Endothelial cell of umbilical vein (primary cell): ENCODE measurements around the gene P4HB.

Experiments used
- CTCF ChIP-seq, 2 donors: IDR thresholded peaks; 1 replicate in 1 of 2; 2 replicates in 1 of 2; pipeline ENCODE4 v1.5.1; 2011; ENCODE audit warnings: low read length in 2 of 2, mild to moderate bottlenecking in 2 of 2, moderate library complexity in 2 of 2, control low read depth in 1 of 2, inconsistent platforms in 1 of 2, low read depth in 1 of 2; ENCODE audit not compliant: insufficient read depth in 1 of 2; ENCODE audit errors: extremely low read depth in 1 of 2
- EZH2 ChIP-seq: IDR thresholded peaks from 2 replicates; pipeline ENCODE4 v1.6.1; 2012; ENCODE audit warnings: borderline replicate concordance, low read depth, mild to moderate bottlenecking, moderate library complexity, low read length, inconsistent platforms; ENCODE audit not compliant: severe bottlenecking
- GATA2 ChIP-seq: IDR thresholded peaks from 2 replicates; pipeline ENCODE4 v1.7.0; 2011; ENCODE audit warnings: low read depth, mild to moderate bottlenecking, moderate library complexity, mixed read lengths, low read length; ENCODE audit not compliant: insufficient read length, insufficient read depth
- JUN ChIP-seq: IDR thresholded peaks from 2 replicates; pipeline ENCODE4 v1.6.1; 2011; ENCODE audit warnings: borderline replicate concordance, low read depth; ENCODE audit not compliant: insufficient read length, insufficient read depth
- MAX ChIP-seq: IDR thresholded peaks from 2 replicates; pipeline ENCODE4 v1.6.1; 2011; ENCODE audit not compliant: insufficient read depth, insufficient read length
- POLR2A ChIP-seq: IDR thresholded peaks from 2 replicates; pipeline ENCODE4 v1.6.1; 2012; ENCODE audit warnings: low read depth, mild to moderate bottlenecking, control low read depth, low read length
- POLR2AphosphoS5 ChIP-seq: IDR thresholded peaks from 2 replicates; pipeline ENCODE4 v1.6.1; 2012; ENCODE audit warnings: low read depth, mild to moderate bottlenecking, control low read depth, low read length, moderate library complexity; ENCODE audit not compliant: insufficient read depth

DNA sequence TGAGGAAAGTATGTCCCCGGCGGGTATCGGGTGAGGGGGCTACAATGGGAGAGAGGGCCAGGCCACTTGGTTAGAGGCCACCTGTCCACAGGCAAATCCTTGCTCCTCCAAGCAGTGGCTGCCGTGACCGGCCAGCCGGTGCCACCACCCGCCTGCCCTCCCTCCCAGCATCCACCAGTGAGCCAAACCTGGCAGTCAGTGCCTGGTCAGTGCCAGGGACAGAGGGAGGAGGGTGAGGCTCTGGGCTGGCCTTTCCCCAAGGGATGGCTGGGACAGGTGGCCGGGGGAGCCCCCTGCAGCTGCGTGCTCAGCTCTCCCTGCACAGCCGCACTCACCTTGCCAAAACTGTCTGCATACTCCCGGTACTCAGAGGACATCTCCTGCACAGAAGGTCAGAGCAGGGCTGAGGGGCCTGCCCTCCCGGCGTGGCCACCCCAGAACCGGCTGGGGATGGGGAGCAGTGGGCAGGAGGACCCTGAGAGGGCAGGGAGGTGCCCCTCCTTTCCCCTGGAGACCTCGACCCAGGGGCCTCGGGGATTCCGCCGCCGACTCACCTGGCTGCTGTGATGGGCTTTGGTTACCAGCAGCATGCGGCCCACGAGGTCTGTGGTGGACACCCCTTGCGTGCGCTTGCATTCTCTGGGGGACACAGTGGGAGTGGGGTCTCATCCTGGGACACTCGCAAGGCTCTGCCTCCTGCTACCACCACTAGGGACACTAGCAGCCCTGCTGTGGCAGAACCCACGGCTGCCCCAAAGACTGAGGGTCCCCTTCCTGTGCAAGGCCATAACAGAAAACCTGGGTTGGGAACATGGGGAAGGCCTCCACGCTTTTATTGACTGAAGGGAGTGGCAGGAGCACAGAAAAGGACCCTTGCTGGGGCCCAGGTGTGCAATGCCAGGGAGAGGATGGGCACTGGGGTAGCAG lies 47.1 kb upstream of the P4HB start:
- TF ChIP-seq GATA2 (no peak), JUN (no peak), POLR2AphosphoS5 (no peak), CTCF (IDR thresholded peaks at IDR 0.05; ENCODE audit: extremely low read depth in 1 of 2, insufficient read depth in 1 of 2, low read depth in 1 of 2, low read length in 2 of 2) (no peak), POLR2A (no peak), EZH2 (no peak), MAX (no peak)
